ENCODE data around the gene ELP4.

ELP4 gene, protein sequence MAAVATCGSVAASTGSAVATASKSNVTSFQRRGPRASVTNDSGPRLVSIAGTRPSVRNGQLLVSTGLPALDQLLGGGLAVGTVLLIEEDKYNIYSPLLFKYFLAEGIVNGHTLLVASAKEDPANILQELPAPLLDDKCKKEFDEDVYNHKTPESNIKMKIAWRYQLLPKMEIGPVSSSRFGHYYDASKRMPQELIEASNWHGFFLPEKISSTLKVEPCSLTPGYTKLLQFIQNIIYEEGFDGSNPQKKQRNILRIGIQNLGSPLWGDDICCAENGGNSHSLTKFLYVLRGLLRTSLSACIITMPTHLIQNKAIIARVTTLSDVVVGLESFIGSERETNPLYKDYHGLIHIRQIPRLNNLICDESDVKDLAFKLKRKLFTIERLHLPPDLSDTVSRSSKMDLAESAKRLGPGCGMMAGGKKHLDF

GRCh38 chr11:31509429-31510345 is at the start of gene ELP4, which contains the start of gene IMMP1L:
Gene ELP4 (plus strand): TSS chr11:31509767. CDS start chr11:31509785, 18 bp downstream.
Gene IMMP1L (minus strand): TSS chr11:31509622. CDS start chr11:31463276, 46,346 bp downstream.
- DNase-seq (ENCODE audit: insufficient read length, low spot score) (peak; percentile 74), FAIRE-seq (no peak)
- TF ChIP-seq, protein P1, sequence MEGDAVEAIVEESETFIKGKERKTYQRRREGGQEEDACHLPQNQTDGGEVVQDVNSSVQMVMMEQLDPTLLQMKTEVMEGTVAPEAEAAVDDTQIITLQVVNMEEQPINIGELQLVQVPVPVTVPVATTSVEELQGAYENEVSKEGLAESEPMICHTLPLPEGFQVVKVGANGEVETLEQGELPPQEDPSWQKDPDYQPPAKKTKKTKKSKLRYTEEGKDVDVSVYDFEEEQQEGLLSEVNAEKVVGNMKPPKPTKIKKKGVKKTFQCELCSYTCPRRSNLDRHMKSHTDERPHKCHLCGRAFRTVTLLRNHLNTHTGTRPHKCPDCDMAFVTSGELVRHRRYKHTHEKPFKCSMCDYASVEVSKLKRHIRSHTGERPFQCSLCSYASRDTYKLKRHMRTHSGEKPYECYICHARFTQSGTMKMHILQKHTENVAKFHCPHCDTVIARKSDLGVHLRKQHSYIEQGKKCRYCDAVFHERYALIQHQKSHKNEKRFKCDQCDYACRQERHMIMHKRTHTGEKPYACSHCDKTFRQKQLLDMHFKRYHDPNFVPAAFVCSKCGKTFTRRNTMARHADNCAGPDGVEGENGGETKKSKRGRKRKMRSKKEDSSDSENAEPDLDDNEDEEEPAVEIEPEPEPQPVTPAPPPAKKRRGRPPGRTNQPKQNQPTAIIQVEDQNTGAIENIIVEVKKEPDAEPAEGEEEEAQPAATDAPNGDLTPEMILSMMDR (IDR thresholded peaks at IDR 0.05; ENCODE audit: insufficient read depth, missing control alignments): no peak

DNA sequence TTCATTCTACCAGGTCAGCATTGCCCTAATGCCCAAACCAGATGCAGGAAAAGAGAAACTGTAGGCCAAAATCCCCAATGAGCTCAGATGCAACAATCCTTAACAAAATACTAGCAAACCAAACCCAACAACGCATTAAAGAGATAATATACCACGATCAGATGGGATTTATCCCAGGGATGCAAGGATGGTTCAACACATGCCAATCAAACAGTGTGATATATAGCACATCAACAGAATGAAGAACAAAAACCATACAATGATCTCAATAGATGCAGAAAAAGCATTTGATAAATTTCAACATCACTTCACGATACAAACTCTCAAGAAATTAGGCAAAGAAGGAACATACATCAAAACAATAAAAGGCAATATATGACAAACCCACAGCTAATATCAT is 45.1 kb upstream of the ELP4 start:
- no peak for FAIRE-seq
- no peak for DNase-seq (ENCODE audit: insufficient read length, low spot score)
- TF ChIP-seq, protein P1 (IDR thresholded peaks at IDR 0.05; ENCODE audit: insufficient read depth, missing control alignments): no peak

DNA sequence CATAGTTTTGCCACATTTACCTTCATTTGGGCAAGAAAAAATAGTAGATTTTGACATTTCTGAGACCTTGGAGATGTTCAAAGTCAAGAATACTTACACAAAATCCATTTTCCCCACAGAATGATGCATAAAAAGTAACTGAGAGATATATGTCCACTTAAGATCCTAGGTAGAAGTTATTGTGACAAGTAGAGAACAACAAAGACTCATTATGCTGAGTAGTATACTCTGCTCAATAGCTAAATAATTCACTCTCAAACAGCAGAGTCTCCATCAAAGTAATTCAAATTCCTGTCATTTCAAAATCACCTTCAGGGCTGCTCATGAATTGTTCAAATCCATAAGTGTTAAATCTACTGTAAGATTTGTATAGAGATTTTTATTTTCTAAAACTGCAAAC is 35.5 kb upstream of the ELP4 start:
- FAIRE-seq: no peak
- DNase-seq (ENCODE audit: insufficient read length, low spot score): no peak
- TF ChIP-seq, protein P1 (IDR thresholded peaks at IDR 0.05; ENCODE audit: insufficient read depth, missing control alignments): no peak

DNA sequence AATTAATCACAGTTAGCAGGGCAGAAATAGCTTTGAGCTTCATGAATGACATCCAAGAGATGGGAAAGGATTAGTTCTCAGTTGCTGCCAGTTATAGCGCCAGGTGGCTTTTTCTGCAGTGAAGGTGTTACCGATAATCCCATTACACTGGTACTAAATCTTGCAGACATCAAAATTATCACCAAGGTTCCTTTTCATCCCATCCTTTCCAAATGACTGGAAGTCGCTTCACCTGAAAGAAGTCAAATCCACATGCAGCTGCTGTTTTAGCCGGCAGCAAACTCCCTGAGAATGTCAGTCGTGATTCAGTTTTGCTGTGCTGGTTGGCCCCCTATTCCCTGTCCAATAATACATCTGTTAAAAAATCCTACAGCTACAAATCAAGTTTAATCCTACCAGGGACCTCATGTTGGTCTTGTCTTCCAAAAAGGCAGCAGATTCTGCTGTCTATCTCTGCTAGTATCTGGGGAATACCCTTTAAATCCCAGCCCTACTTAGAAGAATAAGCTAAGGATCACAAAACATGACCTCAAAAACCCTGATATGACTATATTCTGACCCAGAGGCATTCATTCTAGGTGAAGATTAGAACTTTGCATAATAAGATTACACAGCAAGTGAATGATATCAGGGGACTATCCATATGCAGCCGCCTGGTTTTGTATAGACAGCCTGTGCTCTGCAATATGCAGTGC is 31.9 kb upstream of the ELP4 start:
- DNase-seq (ENCODE audit: insufficient read length, low spot score) (no peak), FAIRE-seq (peak; percentile 98)
- TF ChIP-seq, protein P1 (IDR thresholded peaks at IDR 0.05; ENCODE audit: insufficient read depth, missing control alignments): no peak

DNA sequence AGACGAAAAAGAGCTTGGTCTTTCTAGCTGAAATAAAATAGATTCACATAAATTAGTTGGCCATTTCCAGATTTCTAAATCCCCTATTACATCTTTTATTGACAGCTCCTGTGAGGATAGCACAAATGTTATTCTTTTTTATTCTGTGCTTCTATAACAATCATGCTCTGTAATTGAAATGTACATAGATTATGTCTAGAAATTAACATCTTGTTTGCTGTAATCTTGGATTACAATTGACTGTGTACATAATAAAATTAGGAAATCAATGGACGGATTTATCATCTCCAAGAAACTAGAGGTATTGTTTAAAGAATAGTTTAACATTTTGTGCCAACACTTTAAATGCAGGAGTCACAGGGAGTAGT is 31.4 kb upstream of the ELP4 start:
- TF ChIP-seq, protein P1 (IDR thresholded peaks at IDR 0.05; ENCODE audit: insufficient read depth, missing control alignments): no peak
- DNase-seq (ENCODE audit: insufficient read length, low spot score) (no peak), FAIRE-seq (no peak)

DNA sequence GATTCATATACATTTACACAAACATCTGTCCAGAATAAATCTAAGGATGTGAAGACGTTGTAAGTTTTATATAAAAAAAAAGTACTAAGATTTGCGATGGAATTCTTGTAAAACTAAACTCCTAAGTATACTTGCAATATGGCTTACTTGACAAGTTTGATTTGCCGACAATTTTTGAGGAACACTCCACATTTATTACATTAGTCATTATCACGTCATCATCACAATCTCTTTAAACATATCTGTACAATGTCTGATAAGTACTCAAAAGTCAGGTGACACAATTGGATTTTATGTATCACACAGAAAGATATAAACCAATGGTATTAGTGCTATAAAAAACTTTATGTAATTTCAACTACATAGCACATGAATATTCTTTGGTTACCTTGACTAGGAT is 30.5 kb upstream of the ELP4 start:
- TF ChIP-seq, protein P1 (IDR thresholded peaks at IDR 0.05; ENCODE audit: insufficient read depth, missing control alignments): no peak

More for the DNA sequence above, 30.5 kb upstream of the ELP4 start:
- FAIRE-seq (peak; percentile 77), DNase-seq (ENCODE audit: insufficient read length, low spot score) (no peak)
